ENCODE data around the gene CPLANE1. TPM values are rescaled to one million over a fixed set of nuclear protein-coding genes. Genes with fewer than 3 reads are reported as not detected.

Gene CPLANE1
- total RNA-seq, 1 donor from 2014 or later, result 21.8 TPM

DNA sequence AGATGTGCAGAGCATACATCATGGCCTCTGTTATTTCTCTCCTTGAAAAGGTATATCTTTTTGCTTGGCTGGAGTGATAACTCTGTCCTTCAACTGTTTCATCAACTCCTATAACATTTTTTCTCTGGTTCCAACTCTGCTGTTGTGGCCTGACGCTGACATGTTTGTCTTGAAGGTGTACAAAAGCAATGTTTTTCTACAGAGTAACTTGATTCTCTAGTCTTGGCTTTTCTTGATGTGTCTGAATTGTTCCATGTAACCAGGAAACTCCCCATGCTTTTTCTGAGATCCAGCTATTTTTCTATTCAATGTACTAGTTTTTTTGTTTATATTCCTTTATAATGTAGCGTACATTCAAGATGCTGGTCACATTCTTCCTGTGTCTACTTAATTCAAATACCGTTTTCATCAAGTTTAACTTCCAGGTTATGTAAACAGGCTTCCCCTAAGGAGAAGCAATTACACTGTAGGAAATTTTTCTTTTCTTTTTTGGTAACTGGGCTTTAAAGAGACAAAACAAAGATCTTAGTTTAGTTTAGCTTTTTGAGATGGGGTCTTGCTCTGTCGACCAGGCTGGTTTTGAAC, 6.7 kb upstream of the CPLANE1 start:
- Mint-ChIP-seq H3K4me1 (ENCODE audit: low read depth, unreplicated experiment) (peaks cover 3% of the 10 kb centered on the region), H3K36me3 (ENCODE audit: low read depth, unreplicated experiment) (peaks cover 6% of the 10 kb centered on the region), H3K4me3 (ENCODE audit: unreplicated experiment) (no peak overlapping the region), H3K27ac (ENCODE audit: unreplicated experiment) (no peak overlapping the region), H3K27me3 (ENCODE audit: low read depth, unreplicated experiment) (no peaks in the 10 kb centered on the region), H3K9me3 (ENCODE audit: unreplicated experiment) (peaks cover 18% of the 10 kb centered on the region)
- no peak for DNase-seq (ENCODE audit: low read depth)
- no peak overlapping the region for H3K9ac ChIP-seq (ENCODE audit: low read length)
- TF ChIP-seq, protein P1, sequence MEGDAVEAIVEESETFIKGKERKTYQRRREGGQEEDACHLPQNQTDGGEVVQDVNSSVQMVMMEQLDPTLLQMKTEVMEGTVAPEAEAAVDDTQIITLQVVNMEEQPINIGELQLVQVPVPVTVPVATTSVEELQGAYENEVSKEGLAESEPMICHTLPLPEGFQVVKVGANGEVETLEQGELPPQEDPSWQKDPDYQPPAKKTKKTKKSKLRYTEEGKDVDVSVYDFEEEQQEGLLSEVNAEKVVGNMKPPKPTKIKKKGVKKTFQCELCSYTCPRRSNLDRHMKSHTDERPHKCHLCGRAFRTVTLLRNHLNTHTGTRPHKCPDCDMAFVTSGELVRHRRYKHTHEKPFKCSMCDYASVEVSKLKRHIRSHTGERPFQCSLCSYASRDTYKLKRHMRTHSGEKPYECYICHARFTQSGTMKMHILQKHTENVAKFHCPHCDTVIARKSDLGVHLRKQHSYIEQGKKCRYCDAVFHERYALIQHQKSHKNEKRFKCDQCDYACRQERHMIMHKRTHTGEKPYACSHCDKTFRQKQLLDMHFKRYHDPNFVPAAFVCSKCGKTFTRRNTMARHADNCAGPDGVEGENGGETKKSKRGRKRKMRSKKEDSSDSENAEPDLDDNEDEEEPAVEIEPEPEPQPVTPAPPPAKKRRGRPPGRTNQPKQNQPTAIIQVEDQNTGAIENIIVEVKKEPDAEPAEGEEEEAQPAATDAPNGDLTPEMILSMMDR (IDR thresholded peaks at IDR 0.05; ENCODE audit: insufficient read depth, low read depth, low read length), result no peak
- no peak for TF ChIP-seq EZH2 (IDR thresholded peaks at IDR 0.05; ENCODE audit: insufficient read depth, low read length)
- no peak overlapping the region for H3K4me2 ChIP-seq (ENCODE audit: low read length)
- FAIRE-seq, result no peak
- H3K27ac ChIP-seq (ENCODE audit: low read depth, low read length), result no peak overlapping the region
- H3K79me2 ChIP-seq (ENCODE audit: insufficient read depth, low read length), result no peaks in the 10 kb centered on the region
- H3K4me3 ChIP-seq (ENCODE audit: insufficient read depth, low read depth, low read length), result no peak overlapping the region
- no peak overlapping the region for H2AFZ ChIP-seq (ENCODE audit: low read depth, low read length)
- H3K27me3 ChIP-seq (ENCODE audit: insufficient read depth, low read length), result no peaks in the 10 kb centered on the region
- H3K4me1 ChIP-seq (ENCODE audit: insufficient read depth, low read length), result no peaks in the 10 kb centered on the region
- no peaks in the 10 kb centered on the region for H3K9me3 ChIP-seq (ENCODE audit: insufficient read depth, low read depth, low read length)
- no peaks in the 10 kb centered on the region for H3K36me3 ChIP-seq (ENCODE audit: insufficient read depth, low read length)
- H4K20me1 ChIP-seq (ENCODE audit: insufficient read depth, low read length), result no peaks in the 10 kb centered on the region

GRCh38 chr5:37254581-37254980, 5.4 kb upstream of the CPLANE1 start:
- no peaks in the 10 kb centered on the region for H3K79me2 ChIP-seq (ENCODE audit: insufficient read depth, low read length)
- H3K9ac ChIP-seq (ENCODE audit: low read length), result no peak overlapping the region
- H3K9me3 ChIP-seq (ENCODE audit: insufficient read depth, low read depth, low read length), result no peaks in the 10 kb centered on the region
- Mint-ChIP-seq H3K4me1 (ENCODE audit: low read depth, unreplicated experiment) (peaks cover 3% of the 10 kb centered on the region), H3K27me3 (ENCODE audit: low read depth, unreplicated experiment) (no peaks in the 10 kb centered on the region), H3K9me3 (ENCODE audit: unreplicated experiment) (peaks cover 14% of the 10 kb centered on the region), H3K4me3 (ENCODE audit: unreplicated experiment) (no peak overlapping the region), H3K36me3 (ENCODE audit: low read depth, unreplicated experiment) (peaks cover 6% of the 10 kb centered on the region), H3K27ac (ENCODE audit: unreplicated experiment) (no peak overlapping the region)
- H3K4me2 ChIP-seq (ENCODE audit: low read length), result no peak overlapping the region
- DNase-seq (ENCODE audit: low read depth) (no peak), FAIRE-seq (no peak)
- no peak overlapping the region for H2AFZ ChIP-seq (ENCODE audit: low read depth, low read length)
- H3K36me3 ChIP-seq (ENCODE audit: insufficient read depth, low read length), result no peaks in the 10 kb centered on the region
- peaks cover 2% of the 10 kb centered on the region for H3K4me1 ChIP-seq (ENCODE audit: insufficient read depth, low read length)
- H4K20me1 ChIP-seq (ENCODE audit: insufficient read depth, low read length), result no peaks in the 10 kb centered on the region
- H3K27ac ChIP-seq (ENCODE audit: low read depth, low read length), result no peak overlapping the region
- TF ChIP-seq, protein P1 (IDR thresholded peaks at IDR 0.05; ENCODE audit: insufficient read depth, low read depth, low read length), result no peak
- no peak for TF ChIP-seq EZH2 (IDR thresholded peaks at IDR 0.05; ENCODE audit: insufficient read depth, low read length)
- no peaks in the 10 kb centered on the region for H3K27me3 ChIP-seq (ENCODE audit: insufficient read depth, low read length)
- H3K4me3 ChIP-seq (ENCODE audit: insufficient read depth, low read depth, low read length), result no peak overlapping the region

- Histone ChIP-seq H3K27me3 (ENCODE audit: insufficient read depth, low read length) (no peaks in the 10 kb centered on the region), H3K4me3 (ENCODE audit: insufficient read depth, low read depth, low read length) (no peak overlapping the region), H4K20me1 (ENCODE audit: insufficient read depth, low read length) (no peaks in the 10 kb centered on the region), H3K4me1 (ENCODE audit: insufficient read depth, low read length) (peaks cover 4% of the 10 kb centered on the region), H2AFZ (ENCODE audit: low read depth, low read length) (no peak overlapping the region), H3K9me3 (ENCODE audit: insufficient read depth, low read depth, low read length) (no peaks in the 10 kb centered on the region), H3K79me2 (ENCODE audit: insufficient read depth, low read length) (peaks cover 20% of the 10 kb centered on the region), H3K27ac (ENCODE audit: low read depth, low read length) (no peak overlapping the region), H3K4me2 (ENCODE audit: low read length) (no peak overlapping the region), H3K9ac (ENCODE audit: low read length) (no peak overlapping the region), H3K36me3 (ENCODE audit: insufficient read depth, low read length) (no peaks in the 10 kb centered on the region)
- Mint-ChIP-seq H3K9me3 (ENCODE audit: unreplicated experiment) (peaks cover 9% of the 10 kb centered on the region), H3K27ac (ENCODE audit: unreplicated experiment) (no peak overlapping the region), H3K4me3 (ENCODE audit: unreplicated experiment) (no peak overlapping the region), H3K36me3 (ENCODE audit: low read depth, unreplicated experiment) (peaks cover 6% of the 10 kb centered on the region), H3K4me1 (ENCODE audit: low read depth, unreplicated experiment) (peaks cover 4% of the 10 kb centered on the region), H3K27me3 (ENCODE audit: low read depth, unreplicated experiment) (no peaks in the 10 kb centered on the region)
- no peak for TF ChIP-seq EZH2 (IDR thresholded peaks at IDR 0.05; ENCODE audit: insufficient read depth, low read length)
- TF ChIP-seq, protein P1 (IDR thresholded peaks at IDR 0.05; ENCODE audit: insufficient read depth, low read depth, low read length), result no peak
- DNase-seq (ENCODE audit: low read depth), result no peak
- FAIRE-seq, result no peak
Measured at GRCh38 chr5:37251665-37252064, 2.5 kb upstream of the CPLANE1 start.

All from astrocyte (in vitro differentiated cells and primary cell).